HepG2 (cell line): ENCODE measurements around the gene MTTP. TPM values are rescaled to one million over a fixed set of nuclear protein-coding genes. Genes with fewer than 3 reads are reported as not detected.

Experiments
- CBFB ChIP-seq: sonication (generic); formaldehyde crosslinking; IDR thresholded peaks from 2 replicates; pipeline ENCODE4 v1.4.0; 2020; ENCODE audit warnings: missing genetic modification reagents
- EP300 ChIP-seq, 3 experiments: sonication (generic) in 1 of 3; formaldehyde crosslinking in 1 of 3; IDR thresholded peaks; 2 replicates each; pipeline versions ENCODE4 v1.5.1 to v1.6.1; 2011 to 2020; ENCODE audit warnings: low read depth in 2 of 3, low read length in 2 of 3, borderline replicate concordance in 1 of 3, improper control_type of control experiment in 1 of 3, mild to moderate bottlenecking in 1 of 3, missing genetic modification reagents in 1 of 3, moderate library complexity in 1 of 3
- ETV5 ChIP-seq: IDR thresholded peaks from 2 replicates; pipeline ENCODE4 v1.6.1; 2018; ENCODE audit warnings: missing biosample characterization, missing genetic modification reagents, inconsistent platforms, borderline replicate concordance
- MYNN ChIP-seq: sonication (generic); formaldehyde crosslinking; IDR thresholded peaks from 2 replicates; pipeline ENCODE4 v1.4.0; 2020; ENCODE audit warnings: mild to moderate bottlenecking, low read depth, missing genetic modification reagents
- NR2F6 ChIP-seq, 2 experiments: IDR thresholded peaks; 2 replicates each; pipeline ENCODE4 v1.6.1; 2016; ENCODE audit warnings: antibody characterized with exemption in 1 of 2, mild to moderate bottlenecking in 1 of 2
- PHF21A ChIP-seq: sonication (generic); formaldehyde crosslinking; IDR thresholded peaks from 2 replicates; pipeline ENCODE4 v1.5.0; 2020; ENCODE audit warnings: mild to moderate bottlenecking, missing genetic modification reagents
- RNF219 ChIP-seq: sonication (generic); formaldehyde crosslinking; IDR thresholded peaks from 2 replicates; pipeline ENCODE4 v1.5.0; 2020; ENCODE audit warnings: mild to moderate bottlenecking, missing genetic modification reagents
- TRAFD1 ChIP-seq: sonication (generic); formaldehyde crosslinking; IDR thresholded peaks from 2 replicates; pipeline ENCODE4 v1.5.1; 2020; ENCODE audit warnings: missing genetic modification reagents, mild to moderate bottlenecking, borderline replicate concordance
- XBP1 ChIP-seq: sonication (generic); formaldehyde crosslinking; IDR thresholded peaks from 2 replicates; pipeline ENCODE4 v1.5.0; 2020; ENCODE audit warnings: missing genetic modification reagents
- ZEB1 ChIP-seq: IDR thresholded peaks from 2 replicates; pipeline ENCODE4 v1.6.1; 2012; ENCODE audit warnings: mild to moderate bottlenecking, low read depth, inconsistent platforms; ENCODE audit not compliant: insufficient replicate concordance
- ZNF138 ChIP-seq: sonication (generic); formaldehyde crosslinking; IDR thresholded peaks from 2 replicates; pipeline ENCODE4 v1.5.0; 2020; ENCODE audit warnings: mild to moderate bottlenecking, low read depth, missing genetic modification reagents
- ZNF331 ChIP-seq: sonication (generic); formaldehyde crosslinking; IDR thresholded peaks from 2 replicates; pipeline ENCODE4 v1.4.0; 2020; ENCODE audit warnings: missing genetic modification reagents
- ZNF44 ChIP-seq: sonication (generic); formaldehyde crosslinking; IDR thresholded peaks from 2 replicates; pipeline ENCODE4 v1.5.1; 2020; ENCODE audit warnings: mild to moderate bottlenecking, missing genetic modification reagents
- ZNF543 ChIP-seq: sonication (generic); formaldehyde crosslinking; IDR thresholded peaks from 2 replicates; pipeline ENCODE4 v1.4.0; 2020; ENCODE audit warnings: mild to moderate bottlenecking, missing genetic modification reagents
- polyA plus RNA-seq, 8 experiments: library from polyadenylated mRNA; depleted of rRNA in 3 of 8; stranded (reverse) in 7 of 8; unstranded in 1 of 8; fragments of >200 nt; fragmentation: Illumina TruSeq in 4 of 8; extraction: Trizol in 4 of 8; gene quantifications; 2 replicates each; pipeline versions ENCODE4 v1.2.1 to v1.2.3, GENCODE V29; 2011 to 2016; ENCODE audit warnings: low read depth in 4 of 8, missing spikeins in 1 of 8, mixed read lengths in 1 of 8; ENCODE audit not compliant: insufficient read depth in 1 of 8
- total RNA-seq, 5 experiments: library from RNA; depleted of rRNA; stranded (reverse); fragments of >200 nt; fragmentation: Illumina TruSeq; extraction: Trizol; gene quantifications; 2 replicates each; pipeline ENCODE4 v1.2.3, GENCODE V29; 2016; ENCODE audit warnings: low read depth in 1 of 5
- TF ChIP-seq, protein P1 (sequence below): sonication (generic); formaldehyde crosslinking; IDR thresholded peaks from 2 replicates; pipeline ENCODE4 v1.4.0; 2020; ENCODE audit warnings: missing genetic modification reagents
- TF ChIP-seq, protein P2 (sequence below): IDR thresholded peaks from 2 replicates; pipeline ENCODE4 v1.6.1; 2016; ENCODE audit warnings: missing compliant biosample characterization, missing genetic modification reagents, borderline replicate concordance
- TF ChIP-seq, protein P3 (sequence below): IDR thresholded peaks from 2 replicates; pipeline ENCODE4 v1.6.1; 2016
- TF ChIP-seq, protein P4 (sequence below): sonication (generic); formaldehyde crosslinking; IDR thresholded peaks from 2 replicates; pipeline ENCODE4 v1.4.0; 2020; ENCODE audit warnings: missing genetic modification reagents, borderline replicate concordance

The MTTP gene
- total and polyA plus RNA-seq, 2 of the 13 experiments (the other 11 are each of a cell fraction or from before 2014, with no cell fraction given), result 84.7 to 102 TPM

DNA sequence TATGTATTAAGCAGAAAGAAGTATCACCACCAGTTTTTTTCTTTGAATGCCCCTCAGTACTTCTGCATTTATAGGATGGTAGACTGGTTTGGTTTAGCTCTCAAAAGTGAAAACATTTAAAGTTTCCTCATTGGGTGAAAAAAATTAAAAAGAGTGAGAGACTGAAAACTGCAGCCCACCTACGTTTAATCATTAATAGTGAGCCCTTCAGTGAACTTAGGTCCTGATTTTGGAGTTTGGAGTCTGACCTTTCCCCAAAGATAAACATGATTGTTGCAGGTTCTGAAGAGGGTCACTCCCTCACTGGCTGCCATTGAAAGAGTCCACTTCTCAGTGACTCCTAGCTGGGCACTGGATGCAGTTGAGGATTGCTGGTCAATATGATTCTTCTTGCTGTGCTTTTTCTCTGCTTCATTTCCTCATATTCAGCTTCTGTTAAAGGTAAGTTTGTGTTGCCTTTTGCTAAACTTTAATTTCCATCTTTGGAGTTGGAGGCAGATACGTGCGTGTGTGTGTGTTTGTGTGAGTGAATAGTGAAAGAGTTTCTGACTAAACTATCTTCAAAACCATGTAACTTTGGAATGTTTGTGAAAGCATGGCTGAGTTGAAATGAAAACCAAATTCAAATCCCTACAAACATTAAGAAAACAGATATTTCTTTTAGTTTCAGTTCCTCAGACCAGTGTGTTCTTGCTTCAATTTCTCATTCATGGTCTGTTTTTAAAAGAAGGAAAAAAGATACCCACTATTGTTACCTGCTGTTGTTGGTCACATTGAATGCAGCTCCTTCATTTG, at the start of gene MTTP (continued):
- TF ChIP-seq, protein P1, sequence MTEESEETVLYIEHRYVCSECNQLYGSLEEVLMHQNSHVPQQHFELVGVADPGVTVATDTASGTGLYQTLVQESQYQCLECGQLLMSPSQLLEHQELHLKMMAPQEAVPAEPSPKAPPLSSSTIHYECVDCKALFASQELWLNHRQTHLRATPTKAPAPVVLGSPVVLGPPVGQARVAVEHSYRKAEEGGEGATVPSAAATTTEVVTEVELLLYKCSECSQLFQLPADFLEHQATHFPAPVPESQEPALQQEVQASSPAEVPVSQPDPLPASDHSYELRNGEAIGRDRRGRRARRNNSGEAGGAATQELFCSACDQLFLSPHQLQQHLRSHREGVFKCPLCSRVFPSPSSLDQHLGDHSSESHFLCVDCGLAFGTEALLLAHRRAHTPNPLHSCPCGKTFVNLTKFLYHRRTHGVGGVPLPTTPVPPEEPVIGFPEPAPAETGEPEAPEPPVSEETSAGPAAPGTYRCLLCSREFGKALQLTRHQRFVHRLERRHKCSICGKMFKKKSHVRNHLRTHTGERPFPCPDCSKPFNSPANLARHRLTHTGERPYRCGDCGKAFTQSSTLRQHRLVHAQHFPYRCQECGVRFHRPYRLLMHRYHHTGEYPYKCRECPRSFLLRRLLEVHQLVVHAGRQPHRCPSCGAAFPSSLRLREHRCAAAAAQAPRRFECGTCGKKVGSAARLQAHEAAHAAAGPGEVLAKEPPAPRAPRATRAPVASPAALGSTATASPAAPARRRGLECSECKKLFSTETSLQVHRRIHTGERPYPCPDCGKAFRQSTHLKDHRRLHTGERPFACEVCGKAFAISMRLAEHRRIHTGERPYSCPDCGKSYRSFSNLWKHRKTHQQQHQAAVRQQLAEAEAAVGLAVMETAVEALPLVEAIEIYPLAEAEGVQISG (CRISPR knock-in tag), result peak; percentile 72; the same call in 1 of the 2 replicates
- TF ChIP-seq, protein P2, sequence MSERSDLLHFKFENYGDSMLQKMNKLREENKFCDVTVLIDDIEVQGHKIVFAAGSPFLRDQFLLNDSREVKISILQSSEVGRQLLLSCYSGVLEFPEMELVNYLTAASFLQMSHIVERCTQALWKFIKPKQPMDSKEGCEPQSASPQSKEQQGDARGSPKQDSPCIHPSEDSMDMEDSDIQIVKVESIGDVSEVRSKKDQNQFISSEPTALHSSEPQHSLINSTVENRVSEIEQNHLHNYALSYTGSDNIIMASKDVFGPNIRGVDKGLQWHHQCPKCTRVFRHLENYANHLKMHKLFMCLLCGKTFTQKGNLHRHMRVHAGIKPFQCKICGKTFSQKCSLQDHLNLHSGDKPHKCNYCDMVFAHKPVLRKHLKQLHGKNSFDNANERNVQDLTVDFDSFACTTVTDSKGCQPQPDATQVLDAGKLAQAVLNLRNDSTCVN (CRISPR knock-in tag), result no peak
- TF ChIP-seq ZNF331 (peak; percentile 79; the same call in 1 of the 2 replicates), XBP1 (CRISPR knock-in tag) (no peak), NR2F6 (IDR thresholded peaks at IDR 0.05) (peak; percentile 87), NR2F6 (CRISPR knock-in tag; IDR thresholded peaks at IDR 0.05) (peak; percentile 86), MYNN (CRISPR knock-in tag) (no peak), ZEB1 (peak; percentile 56), RNF219 (CRISPR knock-in tag) (no peak), ZNF44 (CRISPR knock-in tag) (0 out of 2 replicates have a peak, but pooled peaks have one; percentile 41), ETV5 (CRISPR knock-in tag) (no peak), TRAFD1 (no peak), ZNF543 (no peak), PHF21A (CRISPR knock-in tag) (peak; percentile 55; the same call in 1 of the 2 replicates), CBFB (CRISPR knock-in tag) (no peak), ZNF138 (CRISPR knock-in tag) (no peak), EP300 (IDR thresholded peaks at IDR 0.05; ENCODE audit: low read depth in 2 of 2, low read length in 2 of 2) (peak in 1 of 2 experiments; percentile 78; a peak in 2 of 4 replicates), EP300 (CRISPR knock-in tag; IDR thresholded peaks at IDR 0.05; ENCODE audit: borderline replicate concordance) (no peak)
- TF ChIP-seq, protein P3, sequence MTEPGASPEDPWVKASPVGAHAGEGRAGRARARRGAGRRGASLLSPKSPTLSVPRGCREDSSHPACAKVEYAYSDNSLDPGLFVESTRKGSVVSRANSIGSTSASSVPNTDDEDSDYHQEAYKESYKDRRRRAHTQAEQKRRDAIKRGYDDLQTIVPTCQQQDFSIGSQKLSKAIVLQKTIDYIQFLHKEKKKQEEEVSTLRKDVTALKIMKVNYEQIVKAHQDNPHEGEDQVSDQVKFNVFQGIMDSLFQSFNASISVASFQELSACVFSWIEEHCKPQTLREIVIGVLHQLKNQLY, result no peak
- TF ChIP-seq, protein P4, sequence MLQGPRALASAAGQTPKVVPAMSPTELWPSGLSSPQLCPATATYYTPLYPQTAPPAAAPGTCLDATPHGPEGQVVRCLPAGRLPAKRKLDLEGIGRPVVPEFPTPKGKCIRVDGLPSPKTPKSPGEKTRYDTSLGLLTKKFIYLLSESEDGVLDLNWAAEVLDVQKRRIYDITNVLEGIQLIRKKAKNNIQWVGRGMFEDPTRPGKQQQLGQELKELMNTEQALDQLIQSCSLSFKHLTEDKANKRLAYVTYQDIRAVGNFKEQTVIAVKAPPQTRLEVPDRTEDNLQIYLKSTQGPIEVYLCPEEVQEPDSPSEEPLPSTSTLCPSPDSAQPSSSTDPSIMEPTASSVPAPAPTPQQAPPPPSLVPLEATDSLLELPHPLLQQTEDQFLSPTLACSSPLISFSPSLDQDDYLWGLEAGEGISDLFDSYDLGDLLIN, result no peak
